Stromal cell of bone marrow (primary cell): ENCODE data around the gene PDLIM7.

Source experiments
- DNase-seq: peaks from one replicate; pipeline ENCODE4 v3.0.0-alpha.2; 2012; ENCODE audit warnings: low read depth

PDLIM7 gene

GRCh38 chr5:177455661-177456590 lies 41.5 kb downstream of the PDLIM7 start:
- DNase-seq = peak; percentile 67

DNA sequence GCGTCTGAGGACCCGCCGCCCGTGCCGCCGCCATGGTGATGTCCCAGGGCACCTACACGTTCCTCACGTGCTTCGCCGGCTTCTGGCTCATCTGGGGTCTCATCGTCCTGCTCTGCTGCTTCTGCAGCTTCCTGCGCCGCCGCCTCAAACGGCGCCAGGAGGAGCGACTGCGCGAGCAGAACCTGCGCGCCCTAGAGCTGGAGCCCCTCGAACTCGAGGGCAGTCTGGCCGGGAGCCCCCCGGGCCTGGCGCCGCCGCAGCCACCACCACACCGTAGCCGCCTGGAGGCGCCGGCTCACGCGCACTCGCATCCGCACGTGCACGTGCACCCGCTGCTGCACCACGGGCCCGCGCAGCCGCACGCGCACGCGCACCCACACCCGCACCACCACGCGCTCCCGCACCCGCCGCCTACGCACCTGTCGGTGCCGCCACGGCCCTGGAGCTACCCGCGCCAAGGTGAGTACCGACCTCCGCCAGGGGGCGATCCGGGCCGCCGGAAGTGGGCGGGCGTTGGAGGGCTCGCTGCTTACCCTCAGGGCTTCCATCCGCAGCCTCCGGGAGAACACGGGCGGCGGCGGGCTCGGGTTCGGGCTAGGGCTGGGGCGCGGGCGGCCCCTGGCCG lies 42.3 kb downstream of the PDLIM7 start:
- DNase-seq = no peak

DNA sequence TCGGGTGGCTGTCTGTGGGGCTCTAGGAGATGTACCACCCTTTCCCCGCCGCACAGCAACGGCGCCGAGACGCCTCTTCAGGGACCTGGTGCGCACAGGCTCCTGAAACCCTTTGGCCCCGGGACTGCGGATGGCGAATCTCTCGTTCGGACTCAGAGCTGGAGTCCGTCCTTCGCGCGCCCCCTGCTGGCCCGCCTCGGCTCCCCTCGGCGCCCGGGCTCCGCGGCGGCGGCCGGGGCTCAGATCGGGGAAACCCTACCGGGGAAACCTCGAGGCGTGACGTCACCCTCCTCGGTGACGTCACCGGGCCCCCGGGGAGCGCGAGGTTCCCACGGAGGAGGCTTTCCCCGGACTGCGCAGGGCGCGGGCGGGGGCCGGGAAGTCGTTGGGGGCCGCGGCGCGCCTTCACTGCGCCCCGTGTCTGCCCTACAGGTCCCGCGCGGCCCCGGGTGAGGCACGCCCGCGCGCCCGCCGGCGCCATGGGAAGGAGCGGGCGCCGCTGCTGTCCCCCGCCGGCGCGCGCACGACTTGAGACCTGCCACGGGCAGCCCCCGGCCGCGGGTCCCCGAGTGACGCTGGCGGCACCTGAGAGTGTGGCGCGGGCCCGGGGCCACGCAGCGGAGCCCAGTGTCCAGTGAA lies 42.9 kb downstream of the PDLIM7 start:
- DNase-seq = peak; percentile 74

GRCh38 chr5:177453852-177454396 lies 43.5 kb downstream of the PDLIM7 start:
- DNase-seq = no peak

DNA sequence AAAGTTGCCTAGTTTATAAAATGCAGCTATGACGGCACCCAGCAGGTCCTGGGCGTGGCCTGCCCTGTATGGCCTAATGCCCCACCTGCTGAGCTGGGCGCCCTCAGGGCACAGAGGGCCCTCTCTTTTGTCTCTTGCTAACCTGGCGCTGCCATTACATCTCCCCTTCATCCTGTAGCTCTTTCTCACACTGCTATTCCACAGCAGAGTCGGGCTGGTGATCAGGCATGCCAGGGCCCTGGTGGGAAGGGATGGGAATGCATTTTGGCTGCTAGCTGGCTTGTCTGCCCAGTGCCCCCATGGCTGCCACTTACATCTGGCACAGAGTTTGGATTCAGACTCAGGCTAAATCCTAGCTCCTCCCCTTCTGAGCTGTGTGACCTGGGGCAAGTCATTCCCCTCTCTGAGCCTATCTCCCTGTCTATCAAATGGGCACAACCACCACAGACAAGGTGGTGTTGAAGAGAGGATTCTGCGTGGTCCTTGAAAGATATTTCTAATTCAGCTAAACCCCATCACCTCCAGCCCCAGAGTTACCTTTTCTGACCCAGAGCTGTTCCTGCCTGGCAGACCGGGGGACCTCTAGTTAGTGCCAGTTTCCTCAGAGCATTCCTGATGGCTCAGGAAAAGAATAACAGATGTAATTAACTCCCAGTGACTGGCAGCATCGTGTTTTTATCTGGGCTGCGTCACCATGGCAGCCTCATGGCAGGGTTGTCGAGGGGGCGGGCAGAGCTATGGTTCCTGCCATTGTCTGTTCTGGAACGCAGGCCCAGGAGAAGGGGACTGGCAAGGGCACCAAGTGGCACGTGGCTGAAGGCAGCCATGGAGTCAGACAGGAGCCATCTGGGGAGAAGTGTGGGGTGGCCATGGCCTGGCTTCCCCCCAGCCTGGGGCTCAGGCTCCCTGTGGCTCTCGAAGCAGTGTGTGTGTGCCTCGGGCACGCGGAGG lies 44.4 kb downstream of the PDLIM7 start:
- no peak for DNase-seq

- DNase-seq = no peak
Measured at GRCh38 chr5:177450667-177451424, 46.6 kb downstream of the PDLIM7 start.

DNA sequence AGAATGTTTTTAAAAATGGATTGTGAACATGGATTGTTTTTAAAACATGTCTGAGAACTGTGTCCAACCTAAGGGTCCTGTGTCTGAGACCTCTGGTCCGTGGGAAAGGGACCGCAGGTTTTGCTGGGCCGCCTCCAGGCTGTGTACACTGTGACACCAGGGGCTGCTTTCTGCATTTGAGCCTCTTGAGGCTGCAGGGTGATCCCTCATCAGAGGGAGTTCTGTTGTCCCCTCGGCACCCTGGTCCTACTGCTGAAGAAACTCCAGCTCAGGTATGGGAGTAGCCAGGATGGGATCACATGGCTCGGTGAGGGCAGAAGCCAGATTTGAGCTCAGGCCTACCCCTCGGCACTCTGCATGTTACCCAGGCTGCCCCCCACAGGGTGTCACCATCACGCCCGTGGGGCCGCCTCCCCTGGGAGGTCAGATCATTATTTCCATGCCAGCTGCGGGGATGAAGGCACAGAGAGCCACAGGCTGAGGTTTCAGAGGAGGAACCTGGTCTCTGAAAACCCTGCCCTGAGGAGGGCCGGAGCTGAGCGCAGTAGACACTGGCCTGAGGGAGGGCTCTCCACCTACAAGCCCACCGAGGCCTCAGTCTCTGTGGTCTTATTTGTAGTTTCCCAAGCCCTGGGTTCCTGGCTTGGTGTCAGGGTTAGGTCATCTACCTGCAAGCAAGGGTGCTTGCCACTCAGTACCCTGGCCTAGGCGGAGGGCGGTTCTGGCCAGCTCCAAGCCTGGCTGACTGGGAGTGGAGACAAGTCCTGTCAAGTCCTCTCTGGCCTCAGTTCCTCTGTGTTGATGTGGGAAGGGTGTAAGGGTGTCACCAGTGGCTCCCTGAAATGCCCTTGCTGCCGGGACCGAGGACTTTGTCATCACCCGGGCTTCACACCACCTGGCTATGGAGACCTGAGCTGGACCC lies 48.0 kb downstream of the PDLIM7 start:
- no peak for DNase-seq

DNA sequence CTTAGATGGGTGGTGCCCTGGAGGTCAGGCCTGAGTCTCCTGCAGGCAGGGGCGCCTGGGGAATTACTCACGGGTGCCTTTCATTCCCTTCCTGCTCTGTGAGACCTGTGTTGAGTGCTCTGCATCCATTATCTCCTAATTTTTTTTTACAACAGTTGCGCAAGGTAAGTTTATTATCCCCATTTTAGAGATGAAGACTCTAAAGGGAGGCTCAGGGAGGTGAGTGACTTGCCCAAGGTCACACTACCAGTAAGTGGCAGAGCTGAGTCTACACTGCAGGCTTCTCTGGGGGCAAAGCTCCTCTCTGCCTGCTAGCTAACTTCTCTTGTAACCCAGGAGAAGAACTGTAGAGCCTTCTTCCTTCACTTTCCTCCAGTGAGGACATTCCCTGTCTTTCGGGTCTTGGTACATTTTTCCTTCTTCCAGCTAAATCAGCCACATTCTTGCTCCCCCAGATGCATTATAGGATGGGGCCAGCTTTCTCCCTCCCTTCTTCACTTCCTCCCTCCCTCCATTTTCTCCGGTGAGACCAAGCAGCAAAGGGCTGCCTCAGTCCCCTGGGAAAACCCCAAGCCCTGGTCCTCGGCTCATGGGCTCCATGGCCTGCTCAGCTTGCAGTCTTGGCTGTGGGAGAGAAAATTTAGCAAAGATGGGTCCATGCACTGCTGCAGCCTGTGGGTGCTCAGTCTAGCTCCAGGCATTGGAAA lies 49.0 kb downstream of the PDLIM7 start:
- no peak for DNase-seq

DNA sequence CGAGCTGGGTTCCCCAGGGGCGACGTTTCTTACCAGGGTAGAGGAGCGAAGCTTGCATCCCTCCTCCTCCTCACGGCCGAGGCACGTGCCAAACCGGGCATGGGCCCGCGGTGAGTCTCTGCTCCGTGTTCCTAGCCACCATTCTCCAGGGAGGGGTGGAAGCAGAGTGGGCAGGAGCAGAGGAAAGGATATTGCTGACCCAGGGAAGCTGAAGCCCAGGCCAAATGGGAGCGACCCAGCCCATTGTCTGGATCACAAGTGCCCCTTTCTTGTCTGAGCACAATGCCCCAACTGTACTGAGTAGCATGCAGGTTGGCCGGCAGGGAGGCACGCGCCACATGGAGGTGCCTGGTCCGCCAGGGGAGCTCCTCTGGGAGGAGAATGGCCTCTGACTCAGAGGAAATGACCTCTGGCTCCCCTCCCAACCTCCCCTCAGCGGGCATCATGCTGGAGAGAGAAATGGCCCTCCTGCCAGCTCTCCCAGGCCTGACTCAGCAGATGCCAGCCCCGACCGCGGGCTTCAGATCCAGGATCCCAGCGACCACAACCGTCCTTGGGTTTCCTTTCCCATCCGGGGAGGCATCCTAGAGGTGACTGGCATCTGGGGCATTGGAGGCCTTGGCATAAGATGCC lies 49.7 kb downstream of the PDLIM7 start:
- DNase-seq = peak; percentile 57

GRCh38 chr5:177447066-177447610 lies 50.3 kb downstream of the PDLIM7 start:
- DNase-seq = no peak

GRCh38 chr5:177446200-177447065 lies 51.0 kb downstream of the PDLIM7 start, which contains the start of gene PRR7:
TSS of gene PRR7 (plus strand) at chr5:177446814. CDS start at chr5:177455068, 8,254 bp downstream.
- peak; percentile 44 for DNase-seq

GRCh38 chr5:177445917-177446199 lies 51.5 kb downstream of the PDLIM7 start:
- no peak for DNase-seq

DNA sequence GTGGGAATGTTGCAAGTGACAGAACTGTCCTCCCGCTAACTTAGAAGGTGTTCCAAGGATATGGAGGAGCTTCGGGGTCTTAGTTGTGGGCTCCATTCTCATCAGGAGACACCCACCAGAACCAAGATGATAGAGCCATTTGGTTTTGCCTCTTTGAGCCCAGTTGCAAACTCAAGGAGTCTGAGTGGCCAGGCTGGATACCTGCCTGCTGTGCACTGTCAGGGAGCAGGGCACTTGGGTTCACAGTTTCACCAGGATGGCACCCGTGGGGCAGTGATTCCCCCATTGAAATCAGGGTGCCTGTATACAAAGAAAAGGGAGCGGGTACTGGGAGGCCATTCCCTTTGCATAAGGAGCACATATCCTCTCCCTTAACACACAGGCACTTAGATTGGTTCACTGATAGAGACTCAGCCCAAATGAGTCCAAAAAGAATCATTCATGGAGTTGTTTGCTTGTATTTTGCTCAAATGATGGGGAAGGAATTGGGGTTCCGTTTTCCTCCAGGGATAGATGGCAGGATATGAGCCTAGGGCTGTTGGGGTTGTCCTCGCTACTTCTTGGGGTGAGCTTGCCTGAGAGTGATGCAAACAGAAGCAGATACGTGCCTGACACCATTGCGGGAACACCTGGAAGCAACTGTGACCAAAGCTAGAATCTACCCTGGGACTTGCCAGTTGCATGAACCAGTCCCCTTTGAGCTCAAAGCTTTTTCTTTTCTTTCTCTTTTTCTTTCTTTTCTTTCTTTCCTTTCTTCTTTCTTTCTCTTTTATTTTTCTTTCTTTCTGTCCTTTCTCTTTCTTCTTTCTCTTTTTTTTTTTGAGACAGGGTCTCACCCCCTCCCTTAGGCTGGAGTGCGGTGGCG lies 52.1 kb downstream of the PDLIM7 start:
- DNase-seq = no peak

DNA sequence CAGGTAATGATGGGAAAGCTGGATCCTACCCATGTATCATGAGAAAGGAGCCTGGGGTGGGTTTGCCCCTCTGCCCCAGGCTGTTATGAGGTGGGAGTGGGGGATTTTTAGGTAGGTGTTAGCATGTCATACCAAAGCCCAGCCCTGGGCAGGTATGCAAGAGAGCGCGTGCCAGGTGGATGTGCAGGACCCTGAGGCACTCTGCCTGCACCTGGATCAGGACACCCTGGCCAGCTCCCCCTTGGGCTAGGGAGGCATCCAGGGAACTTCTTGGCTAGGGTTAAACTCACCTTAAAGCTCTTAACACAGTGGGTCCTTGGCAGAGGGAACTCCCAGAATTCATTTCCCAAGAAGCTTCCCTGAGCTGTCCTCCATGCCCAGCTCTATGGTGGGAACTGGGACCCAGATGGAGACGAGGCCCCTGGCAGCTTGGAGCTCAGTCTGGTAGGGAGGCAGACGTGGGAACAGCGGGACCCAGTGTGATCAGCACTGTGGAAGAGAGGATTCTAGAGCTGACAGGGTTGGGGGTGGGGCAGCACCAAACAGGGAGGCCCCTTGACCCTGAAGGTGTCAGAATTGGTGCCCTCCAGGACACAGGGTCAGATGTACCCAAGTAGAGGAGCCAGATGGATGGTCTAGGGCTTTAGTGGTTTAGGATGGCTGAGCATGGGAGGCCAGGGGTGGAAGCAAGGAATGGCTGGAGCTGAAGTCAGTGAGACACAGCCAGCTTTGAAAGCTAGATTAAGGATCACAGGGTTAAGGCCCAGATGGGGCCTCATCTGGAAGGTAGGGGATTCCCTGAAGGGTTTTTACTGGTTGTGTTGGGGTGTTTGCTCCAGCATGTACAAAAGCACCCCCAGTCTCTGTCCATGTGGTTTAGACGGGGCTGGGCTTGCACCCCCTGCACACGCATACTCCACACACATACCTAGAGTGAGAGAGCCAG lies 53.0 kb downstream of the PDLIM7 start:
- DNase-seq = no peak
